ENCODE measurements around the gene CNTNAP2. TPM values are rescaled to one million over a fixed set of nuclear protein-coding genes. Genes with fewer than 3 reads are reported as not detected.

Gene CNTNAP2
- total RNA-seq, 4 donors from 2014 or later, result 0.91 to 16.0 TPM; not detected in 2

- no peak for TF ChIP-seq POLR2A (IDR thresholded peaks at IDR 0.05)
- peaks cover 0 to 33% of the 10 kb centered on the region in 2 donors for H3K27me3 ChIP-seq
- no peak for DNase-seq
Observed at GRCh38 chr7:148337995-148338747, 2221.6 kb downstream of the CNTNAP2 start.

GRCh38 chr7:148340438-148341280 lies 2224.1 kb downstream of the CNTNAP2 start:
- TF ChIP-seq CTCF (IDR thresholded peaks at IDR 0.05) (no peak), POLR2A (IDR thresholded peaks at IDR 0.05) (no peak)
- Histone ChIP-seq H3K27ac (no peak overlapping the region), H3K9me3 (no peaks in the 10 kb centered on the region), H3K4me1 (no peaks in the 10 kb centered on the region), H3K4me3 (no peak overlapping the region), H3K27me3 (peaks cover 0 to 31% of the 10 kb centered on the region in 2 donors), H3K36me3 (no peaks in the 10 kb centered on the region)
- no peak for DNase-seq
- intact Hi-C loops (cut with DNase I; ENCODE audit: low total_unique reads), result no loop called here

More at GRCh38 chr7:148337995-148338747, 2221.6 kb downstream of the CNTNAP2 start:
- Histone ChIP-seq H3K9me3 (no peaks in the 10 kb centered on the region), H3K27ac (no peak overlapping the region), H3K4me3 (no peak overlapping the region), H3K36me3 (no peaks in the 10 kb centered on the region), H3K4me1 (no peaks in the 10 kb centered on the region)
- intact Hi-C loops (cut with DNase I; ENCODE audit: low total_unique reads), result no loop called here

- no peak for TF ChIP-seq CTCF (IDR thresholded peaks at IDR 0.05)
- no peak for TF ChIP-seq POLR2A (IDR thresholded peaks at IDR 0.05)
Observed at GRCh38 chr7:148344406-148344805, 2227.8 kb downstream of the CNTNAP2 start.

GRCh38 chr7:148347981-148348380 lies 2231.4 kb downstream of the CNTNAP2 start:
- Histone ChIP-seq H3K4me3 (no peak overlapping the region), H3K27me3 (no peaks in the 10 kb centered on the region), H3K36me3 (no peaks in the 10 kb centered on the region), H3K4me1 (no peaks in the 10 kb centered on the region), H3K27ac (no peak overlapping the region), H3K9me3 (no peaks in the 10 kb centered on the region)
- TF ChIP-seq POLR2A (IDR thresholded peaks at IDR 0.05), result no peak
- TF ChIP-seq CTCF (IDR thresholded peaks at IDR 0.05), result no peak
- intact Hi-C loops (cut with DNase I; ENCODE audit: low total_unique reads), result no loop called here
- DNase-seq, result no peak

More at GRCh38 chr7:148344406-148344805, 2227.8 kb downstream of the CNTNAP2 start:
- H3K36me3 ChIP-seq, result no peaks in the 10 kb centered on the region
- no peak overlapping the region for H3K27ac ChIP-seq
- intact Hi-C loops (cut with DNase I; ENCODE audit: low total_unique reads), result no loop called here
- DNase-seq, result no peak
- no peaks in the 10 kb centered on the region for H3K27me3 ChIP-seq
- H3K4me1 ChIP-seq, result no peaks in the 10 kb centered on the region
- H3K9me3 ChIP-seq, result no peaks in the 10 kb centered on the region
- no peak overlapping the region for H3K4me3 ChIP-seq

GRCh38 chr7:148348466-148348865 lies 2231.9 kb downstream of the CNTNAP2 start:
- H3K27ac ChIP-seq, result no peak overlapping the region
- TF ChIP-seq POLR2A (IDR thresholded peaks at IDR 0.05) (no peak), CTCF (IDR thresholded peaks at IDR 0.05) (no peak)
- intact Hi-C loops (cut with DNase I; ENCODE audit: low total_unique reads), result no loop called here
- no peaks in the 10 kb centered on the region for H3K36me3 ChIP-seq
- no peaks in the 10 kb centered on the region for H3K27me3 ChIP-seq
- H3K9me3 ChIP-seq, result no peaks in the 10 kb centered on the region
- H3K4me3 ChIP-seq, result no peak overlapping the region
- no peaks in the 10 kb centered on the region for H3K4me1 ChIP-seq
- DNase-seq, result no peak

Data from uterus (tissue), 4 donors.